Stimulated activated CD8-positive, alpha-beta memory T cell treated with anti-CD3 and anti-CD28 coated beads, Interleukin-12 subunit alpha, Interleukin-12 subunit beta, amount 100 ng/mL, for 1 hour (primary cell): ENCODE measurements around the gene ZCCHC4.
"Not testable (repeated sequence)": the region's sequence is repeated elsewhere in the genome, so short reads cannot be mapped to it uniquely, and the experiment has no call there.

Source experiments
- DNase-seq: peaks from one replicate; pipeline ENCODE4 v3.0.0-alpha.2; 2020; ENCODE audit warnings: low read depth

ZCCHC4 gene

GRCh38 chr4:25320773-25321172, 8.2 kb downstream of the ZCCHC4 start:
- DNase-seq = no peak

DNA sequence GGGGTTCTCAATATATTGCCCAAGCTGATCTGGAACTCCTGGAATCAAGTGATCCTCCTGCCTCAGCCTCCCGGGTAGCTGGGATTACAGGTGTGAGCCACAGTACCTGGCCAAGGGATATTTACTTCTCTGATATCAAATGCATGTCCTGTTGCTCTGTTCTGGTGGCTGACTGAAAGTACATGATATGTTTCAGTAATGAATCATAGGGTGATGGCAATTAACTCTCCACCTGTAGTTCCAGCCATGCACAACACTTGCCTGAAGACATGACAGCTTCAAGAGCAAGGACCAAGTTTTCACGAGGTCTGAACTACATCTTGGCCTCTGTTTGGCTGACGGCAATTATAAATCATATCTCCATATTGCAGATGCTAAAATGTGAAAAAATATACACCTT, 9.1 kb downstream of the ZCCHC4 start:
- no peak for DNase-seq

DNA sequence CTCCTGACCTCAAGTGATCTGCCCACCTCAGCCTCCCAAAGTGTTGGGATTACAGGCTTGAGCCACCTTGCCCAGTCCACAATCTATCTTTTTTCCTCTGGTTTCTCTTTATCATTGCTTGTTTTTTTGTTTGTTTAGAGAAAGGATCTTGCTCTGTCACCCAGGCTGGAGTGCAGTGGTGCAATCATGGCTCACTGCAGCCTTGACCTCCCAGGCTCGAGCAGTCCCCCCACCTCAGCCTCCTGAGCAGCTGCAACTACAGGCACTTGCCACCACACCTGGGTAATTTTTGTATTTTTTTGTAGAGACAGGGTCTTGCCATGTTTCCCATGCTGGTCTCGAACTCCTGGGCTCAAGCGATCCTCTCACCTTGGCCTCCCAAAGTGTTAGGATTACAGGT, 15.9 kb downstream of the ZCCHC4 start:
- DNase-seq = not testable (repeated sequence)

DNA sequence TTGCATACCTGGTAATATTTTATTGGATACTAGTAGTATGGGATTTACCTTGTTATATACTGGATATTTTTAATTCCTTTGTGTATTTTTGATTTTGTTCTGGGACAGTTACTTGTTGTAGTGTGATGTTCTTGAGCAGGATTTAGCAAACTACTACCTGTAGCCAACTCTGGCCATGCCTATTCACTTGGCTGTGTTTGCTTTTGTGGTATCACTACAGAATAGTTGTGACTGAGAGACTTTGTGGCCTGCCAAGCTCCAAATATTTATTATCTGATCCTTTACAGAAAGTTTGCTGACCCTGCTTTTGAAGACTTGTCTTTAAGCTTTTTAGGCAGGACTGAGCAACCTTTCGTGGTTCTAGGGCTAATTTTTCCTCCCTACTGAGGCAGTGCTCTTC, 17.8 kb downstream of the ZCCHC4 start:
- DNase-seq = no peak

GRCh38 chr4:25330905-25331808, 18.6 kb downstream of the ZCCHC4 start:
- no peak for DNase-seq

GRCh38 chr4:25343671-25344070, 31.1 kb downstream of the ZCCHC4 start:
- no peak for DNase-seq

GRCh38 chr4:25345744-25346143, 33.2 kb downstream of the ZCCHC4 start:
- no peak for DNase-seq

DNA sequence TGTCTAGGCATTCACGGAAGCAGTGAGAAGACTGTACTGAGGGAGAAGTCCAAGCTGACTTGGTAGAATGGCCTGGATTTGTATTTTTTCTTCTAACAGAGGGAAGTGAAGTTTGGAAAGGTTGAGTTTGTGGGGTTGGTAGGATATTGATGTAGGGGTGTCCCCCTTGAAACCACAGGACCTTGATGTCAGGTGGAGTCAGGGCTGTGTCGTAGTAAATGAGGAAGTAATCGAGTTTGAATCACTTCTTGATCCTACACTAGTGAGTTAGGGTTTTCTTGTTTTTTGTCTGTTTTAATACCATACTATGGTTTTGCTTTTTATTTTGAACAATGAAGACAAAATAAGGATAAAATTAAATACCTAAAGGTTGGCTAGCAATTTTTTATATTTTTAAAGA, 34.3 kb downstream of the ZCCHC4 start:
- no peak for DNase-seq

DNA sequence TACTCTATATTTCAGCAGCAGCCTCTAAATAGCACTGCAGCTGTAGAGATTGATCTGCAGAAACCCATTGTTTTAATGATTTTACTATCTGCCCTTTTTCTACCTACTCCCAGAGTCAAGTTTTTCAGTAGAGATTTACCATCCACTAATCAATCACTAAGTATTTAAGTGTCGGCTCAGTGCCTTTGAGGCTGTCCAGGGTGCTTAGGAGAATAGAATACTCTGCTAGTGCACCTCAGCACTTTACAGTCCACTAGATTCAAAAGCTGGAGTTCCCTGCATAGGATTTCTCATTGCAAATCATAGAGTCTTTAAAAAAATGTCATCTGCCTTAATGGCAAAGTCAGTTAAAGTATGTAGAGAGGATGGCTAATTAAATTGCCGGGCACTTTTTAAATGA, 34.9 kb downstream of the ZCCHC4 start:
- DNase-seq = no peak

DNA sequence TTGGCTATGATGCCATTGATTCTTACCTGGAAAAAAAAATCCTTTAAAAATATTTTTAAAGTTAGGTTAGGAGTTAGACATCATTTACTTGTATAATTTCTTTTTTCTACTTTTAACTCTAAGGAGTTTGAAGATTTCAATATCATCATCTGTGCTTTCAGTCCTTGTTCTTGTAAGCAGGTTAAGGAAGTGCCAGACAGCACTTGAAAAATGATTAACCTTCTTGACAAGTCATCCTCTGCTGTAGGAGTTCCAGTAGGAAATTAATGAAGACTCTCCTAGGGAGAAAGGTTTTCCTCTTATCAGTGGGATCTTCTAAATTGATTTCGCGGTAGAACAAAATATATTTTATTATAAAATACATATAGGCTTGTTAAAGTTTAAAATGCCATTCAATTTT, 35.4 kb downstream of the ZCCHC4 start:
- DNase-seq = no peak

DNA sequence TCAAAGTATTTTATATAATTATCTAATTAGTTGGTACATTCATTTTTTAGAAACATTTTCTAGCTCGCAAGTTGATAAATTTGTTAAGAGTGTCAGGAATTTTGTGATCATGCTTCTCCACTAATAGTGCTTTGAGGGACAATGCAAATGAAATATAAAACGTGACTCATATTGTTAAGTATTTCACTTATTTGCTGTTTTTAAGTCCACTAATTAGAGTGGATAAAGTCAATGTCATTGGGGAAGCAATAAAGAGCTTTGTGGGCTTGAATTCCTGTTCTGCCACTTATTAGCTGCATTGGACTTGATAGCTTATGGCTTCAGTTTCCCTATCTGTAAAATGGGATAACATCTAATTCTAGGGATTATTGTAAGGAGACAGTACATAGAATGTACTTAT, 38.0 kb downstream of the ZCCHC4 start:
- DNase-seq = no peak

- DNase-seq = no peak
These were observed 39.3 kb downstream of the ZCCHC4 start for GRCh38 chr4:25351777-25352416.

DNA sequence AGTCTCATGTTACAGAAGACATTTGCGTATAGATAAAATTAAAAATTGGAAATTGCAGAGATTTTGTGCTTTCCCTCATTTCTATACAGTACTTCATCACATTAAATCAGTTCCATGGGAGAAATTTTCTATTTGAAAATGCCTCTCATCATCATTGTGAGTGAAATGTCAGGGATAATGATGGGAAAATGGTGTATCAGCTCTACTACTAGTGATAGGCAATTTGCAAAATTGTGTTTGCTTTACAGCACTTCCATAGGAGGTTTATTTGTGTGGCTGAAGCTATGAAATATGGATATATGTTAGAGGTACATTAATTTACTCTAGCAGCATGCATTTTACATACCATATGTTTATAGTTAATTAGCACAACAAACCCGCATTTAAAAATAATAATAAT, 43.5 kb downstream of the ZCCHC4 start:
- no peak for DNase-seq

DNA sequence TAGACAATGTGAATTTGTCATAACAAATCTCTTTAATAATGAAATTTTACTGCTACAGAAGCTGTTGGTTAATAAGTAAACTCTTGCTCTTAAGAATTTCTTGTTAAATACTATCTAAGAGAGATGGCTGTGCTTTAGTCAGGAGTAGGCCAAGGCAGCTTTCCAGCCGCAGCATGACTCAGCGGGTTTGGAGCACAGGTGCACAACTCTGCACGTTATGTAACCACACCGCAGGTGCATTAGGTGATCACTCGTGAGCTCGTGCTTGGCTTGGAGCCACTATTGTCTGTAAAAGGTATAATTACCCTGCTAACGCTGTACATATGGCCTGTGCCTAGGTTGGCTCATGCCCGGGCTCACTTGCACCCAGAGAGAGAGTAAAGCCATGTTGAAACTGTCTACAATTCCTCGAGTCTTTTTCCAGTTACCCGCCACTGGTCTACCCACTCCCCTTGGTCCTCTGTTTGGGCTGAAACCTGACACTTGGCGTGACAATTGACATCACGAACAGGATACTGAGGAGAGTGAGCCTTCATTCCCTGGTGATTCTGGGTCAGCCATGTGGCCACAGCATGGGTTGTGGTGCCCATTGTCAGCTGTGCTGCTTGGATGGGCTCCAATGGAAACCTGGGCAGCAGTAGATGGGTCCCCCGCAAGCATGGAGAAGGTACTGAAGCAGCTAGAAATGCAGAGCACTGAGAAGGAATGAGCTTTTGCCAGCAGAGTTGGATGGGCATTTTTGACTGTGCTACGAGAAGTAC, 46.1 kb downstream of the ZCCHC4 start:
- DNase-seq = no peak

DNA sequence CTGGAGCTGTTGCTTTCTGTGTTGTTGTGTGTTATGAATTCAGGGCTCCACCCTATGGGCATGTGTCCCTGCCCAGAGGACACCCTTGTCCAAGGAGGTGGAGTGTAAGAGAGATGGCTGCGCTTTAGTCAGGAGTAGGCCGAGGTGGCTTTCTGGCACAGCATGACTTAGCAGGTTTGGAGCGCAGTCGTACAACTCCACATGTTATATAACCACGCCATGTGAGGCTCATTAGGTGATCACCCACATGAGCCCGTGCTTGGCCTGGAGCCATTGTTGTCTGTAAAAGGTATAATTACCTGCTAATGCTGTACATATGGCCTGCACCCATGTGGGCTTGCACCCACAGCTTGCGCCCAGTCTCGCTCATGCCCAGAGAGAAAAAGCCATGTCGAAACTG, 48.7 kb downstream of the ZCCHC4 start:
- DNase-seq = no peak

DNA sequence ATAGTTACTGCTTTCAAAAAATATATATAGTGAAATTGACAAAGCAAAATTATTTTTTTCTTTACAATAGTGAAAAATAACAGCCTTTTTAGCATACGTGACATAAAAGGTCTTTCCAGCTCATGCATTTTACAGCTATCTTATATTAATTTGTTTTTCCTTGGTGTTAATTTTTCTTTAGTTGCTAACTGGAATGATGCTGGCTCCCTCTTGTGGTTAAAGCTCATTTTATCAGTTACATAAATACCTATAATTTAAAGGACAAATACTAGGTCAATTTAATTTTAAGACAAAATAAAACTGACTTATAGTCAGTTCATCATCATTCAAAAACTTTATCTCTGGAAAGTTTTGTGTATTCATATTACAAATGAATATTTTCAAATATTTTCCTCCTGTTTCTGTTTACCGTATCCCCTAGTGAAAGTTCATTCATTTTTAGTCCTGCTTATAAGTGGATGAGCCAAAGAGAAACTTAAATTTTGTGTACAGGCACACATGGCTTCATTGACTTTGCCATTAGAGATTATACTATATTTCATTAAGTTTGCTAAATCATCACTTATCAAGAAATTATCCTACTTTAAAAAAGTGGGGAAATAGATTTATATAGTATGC, 54.5 kb downstream of the ZCCHC4 start:
- no peak for DNase-seq

DNA sequence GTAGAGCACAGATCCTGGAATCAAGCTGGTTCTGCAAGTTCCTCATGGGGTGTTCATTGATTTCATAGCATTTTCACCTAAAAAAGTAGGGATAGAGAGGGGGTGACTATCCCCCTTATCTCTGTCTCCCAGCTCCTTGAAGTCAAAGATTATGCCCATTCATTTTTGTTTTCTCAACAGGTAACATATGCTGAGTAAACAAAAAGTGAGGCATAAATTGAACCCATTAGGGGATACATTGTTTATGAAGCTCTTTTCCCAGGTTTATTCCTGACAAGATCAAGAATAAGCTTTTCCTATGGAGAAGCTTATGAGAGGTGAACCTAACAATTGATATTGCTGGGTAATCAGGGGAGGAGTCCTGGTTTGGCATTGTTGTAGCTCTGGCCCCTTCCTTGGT, 55.3 kb downstream of the ZCCHC4 start:
- DNase-seq = no peak

- DNase-seq = no peak
These were observed 55.7 kb downstream of the ZCCHC4 start for GRCh38 chr4:25368315-25368714.

GRCh38 chr4:25370242-25370641, 57.7 kb downstream of the ZCCHC4 start:
- DNase-seq = no peak

DNA sequence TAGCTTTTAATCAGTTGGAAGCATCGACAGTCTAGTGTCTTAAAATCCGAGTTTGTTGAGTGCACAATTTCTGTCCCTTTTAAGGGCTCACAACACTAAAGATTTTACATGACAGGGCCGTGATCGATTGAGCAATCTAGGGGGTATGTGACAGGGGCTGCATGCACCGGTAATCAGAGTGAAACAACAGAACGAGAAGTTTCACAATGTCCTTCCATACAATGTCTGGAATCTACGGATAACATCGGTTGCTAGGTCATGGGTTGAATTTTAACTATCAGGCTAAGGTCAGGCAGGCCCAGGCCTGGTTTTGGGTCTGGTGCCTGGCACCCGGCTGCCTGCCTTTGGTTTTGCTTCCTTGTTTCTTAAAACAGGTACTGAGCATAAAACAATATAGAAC, 60.0 kb downstream of the ZCCHC4 start:
- not testable (repeated sequence) for DNase-seq

DNA sequence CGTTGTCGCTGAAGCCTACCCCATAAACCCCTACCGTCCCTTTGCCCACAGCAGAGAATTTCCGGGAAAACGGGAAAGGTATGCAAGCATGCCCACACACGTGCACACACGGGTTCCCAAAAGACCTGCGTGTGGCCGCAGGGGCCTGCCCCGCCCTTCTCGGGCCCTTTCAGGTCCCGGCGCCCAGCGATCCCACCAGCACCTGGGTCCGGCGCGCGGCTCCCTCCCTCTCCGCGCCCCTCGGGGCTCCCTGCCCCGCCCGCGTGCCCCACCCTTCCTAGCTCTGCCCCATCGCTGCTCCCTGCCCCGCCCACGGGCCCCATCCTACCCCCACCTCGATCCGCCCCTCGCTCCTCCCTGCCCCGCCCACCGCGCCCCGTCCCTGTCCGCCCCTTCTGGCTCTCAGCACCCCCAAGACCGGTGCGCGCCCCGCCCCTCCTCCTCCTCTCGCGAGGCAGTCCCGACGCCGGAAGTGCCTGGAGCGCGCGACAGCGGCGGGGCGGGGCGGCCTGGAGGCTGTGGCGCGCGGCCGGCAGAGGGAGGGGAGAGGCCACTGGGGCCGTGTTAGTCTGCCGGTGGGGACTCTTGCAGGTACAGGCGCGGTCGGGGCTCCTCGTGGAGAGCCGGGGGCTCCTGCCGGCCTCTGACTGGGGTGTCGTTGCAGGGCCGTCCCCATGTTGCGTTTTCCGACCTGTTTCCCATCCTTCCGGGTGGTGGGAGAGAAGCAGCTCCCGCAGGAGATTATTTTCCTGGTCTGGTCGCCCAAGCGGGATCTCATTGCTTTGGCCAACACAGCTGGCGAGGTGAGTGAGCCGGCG, 64.4 kb downstream of the ZCCHC4 start, which contains the start of gene ANAPC4:
ANAPC4 (plus strand) TSS at position 510 of the 818 bp plus-strand sequence; CDS start at position 675, 165 bp downstream.
- DNase-seq = peak; percentile 95
